Caco-2 (cell line): ENCODE measurements around the gene APOLD1. TPM values are rescaled to one million over a fixed set of nuclear protein-coding genes. Genes with fewer than 3 reads are reported as not detected.

Source experiments
- BruUV-seq: library from RNA; stranded (reverse); fragments of 400-500 nt; replicated peaks from 2 replicates; lab custom pipeline; 2021; lab: Mats Ljungman, UMichigan
- CTCF ChIA-PET: fragments of 300-600 bp; sonication (Branson Sonifier 250); formaldehyde crosslinking; loops from one replicate; lab custom pipeline; 2022; ENCODE audit warnings: antibody characterized with exemption; lab: Charles Lee
- POLR2A ChIA-PET: fragments of 300-600 bp; sonication (Branson Sonifier 250); formaldehyde crosslinking; loops from one replicate; lab custom pipeline; 2022; ENCODE audit warnings: antibody characterized with exemption; lab: Charles Lee
- DNase-seq, 2 experiments: peaks; one replicate each; pipeline versions ENCODE4 v3.0.0 to v3.0.0-alpha.2; 2020 to 2022
- H3K27me3 ChIP-seq: replicated peaks from 2 replicates; pipeline ENCODE4 v1.6.0; 2011; ENCODE audit warnings: low read length; ENCODE audit not compliant: control insufficient read depth, insufficient read depth
- H3K36me3 ChIP-seq: 2 replicates; pipeline ENCODE4 v1.5.1; 2011; ENCODE audit warnings: low read length; ENCODE audit not compliant: control insufficient read depth, insufficient read depth
- H3K4me1 ChIP-seq: fragments of 250-450 bp; sonication (Bioruptor Pico); 2 replicates; pipeline ENCODE4 v1.5.1; 2020; ENCODE audit warnings: mild to moderate bottlenecking
- H3K4me3 ChIP-seq: 2 replicates; pipeline ENCODE4 v1.5.1; 2011; ENCODE audit warnings: low read depth, mild to moderate bottlenecking, control low read depth, low read length
- H3K9me3 ChIP-seq: fragments of 250-450 bp; sonication (Bioruptor Pico); 2 replicates; pipeline ENCODE4 v1.5.1; 2020; ENCODE audit warnings: mild to moderate bottlenecking, moderate library complexity
- H3K27ac Mint-ChIP-seq: one replicate; pipeline ENCODE4 v1.8.0; 2022; ENCODE audit warnings: mixed read lengths; ENCODE audit not compliant: unreplicated experiment
- H3K27me3 Mint-ChIP-seq: one replicate; pipeline ENCODE4 v1.8.0; 2022; ENCODE audit warnings: mixed read lengths; ENCODE audit not compliant: insufficient read depth, unreplicated experiment
- H3K36me3 Mint-ChIP-seq: one replicate; pipeline ENCODE4 v1.8.0; 2022; ENCODE audit warnings: mild to moderate bottlenecking, mixed read lengths; ENCODE audit not compliant: insufficient read depth, unreplicated experiment
- H3K4me1 Mint-ChIP-seq: one replicate; pipeline ENCODE4 v1.8.0; 2022; ENCODE audit warnings: low read depth, mixed read lengths; ENCODE audit not compliant: unreplicated experiment
- H3K4me3 Mint-ChIP-seq: one replicate; pipeline ENCODE4 v1.8.0; 2022; ENCODE audit warnings: mild to moderate bottlenecking, moderate library complexity, mixed read lengths; ENCODE audit not compliant: unreplicated experiment
- H3K9me3 Mint-ChIP-seq: one replicate; pipeline ENCODE4 v1.8.0; 2022; ENCODE audit warnings: mixed read lengths; ENCODE audit not compliant: unreplicated experiment
- CTCF ChIP-seq, 2 experiments: fragments of 200-600 bp in 1 of 2; IDR thresholded peaks; 1 replicate in 1 of 2; 2 replicates in 1 of 2; pipeline versions ENCODE4 v1.5.1 to v1.8.0; 2011 to 2022; ENCODE audit warnings: antibody characterized with exemption in 1 of 2, control low read depth in 1 of 2, inconsistent platforms in 1 of 2, low read depth in 1 of 2, low read length in 1 of 2, mild to moderate bottlenecking in 1 of 2, moderate library complexity in 1 of 2; ENCODE audit not compliant: insufficient read depth in 1 of 2, severe bottlenecking in 1 of 2, unreplicated experiment in 1 of 2
- intact Hi-C: fragments of 100-400 bp; cut with micrococcal nuclease; formaldehyde crosslinking; loops from one replicate; pipeline ENCODE4 v1.10.0; 2022; ENCODE audit not compliant: unreplicated experiment
- total RNA-seq: library from RNA; stranded (reverse); gene quantifications from 2 replicates; pipeline ENCODE4 v1.2.3, GENCODE V29; 2022

Gene APOLD1
- total RNA-seq, 1 experiment from 2014 or later: 4.1 TPM

DNA sequence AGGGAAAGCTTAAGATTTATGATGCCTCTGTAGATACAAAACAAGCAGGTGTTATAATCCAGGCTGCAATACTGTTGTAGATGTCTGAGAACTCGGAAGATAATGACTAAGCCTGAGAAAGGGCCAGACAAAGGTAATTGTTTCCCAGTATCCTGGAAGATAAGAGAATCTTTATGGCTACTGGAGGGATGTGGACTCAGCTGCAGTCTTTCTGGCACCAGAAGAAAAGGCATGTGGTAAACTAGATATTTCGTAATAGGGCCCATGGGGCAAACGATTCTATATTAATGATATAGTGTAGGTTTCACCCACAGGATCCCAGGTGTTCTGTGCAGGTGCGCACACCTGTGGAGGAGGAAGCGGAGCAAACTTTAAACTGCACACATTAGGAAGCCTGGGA, 9.2 kb upstream of the APOLD1 start:
- peak overlapping the region; percentile 32 for H3K4me3 Mint-ChIP-seq
- H3K9me3 Mint-ChIP-seq: peaks cover 13% of the 10 kb centered on the region
- Histone ChIP-seq H3K36me3 (no peaks in the 10 kb centered on the region), H3K27me3 (no peaks in the 10 kb centered on the region), H3K9me3 (no peaks in the 10 kb centered on the region), H3K4me1 (peaks cover 33% of the 10 kb centered on the region), H3K4me3 (no peak overlapping the region)
- intact Hi-C loops: loop anchor here (1.0 kb wide), 2 partner anchors 51 to 59 kb away; partner anchors contain the start of gene CDKN1B
- ChIA-PET POLR2A (interaction anchor here (0.6 to 0.9 kb wide), 3 partner anchors 11 to 20 kb away, joined by 3 to 7 read pairs (median 3); no protein-coding TSS in a partner anchor), CTCF (interaction anchor here (0.6 to 1.9 kb wide), 3 partner anchors 39 to 200 kb away, joined by 4 to 7 read pairs (median 4); no protein-coding TSS in a partner anchor)
- DNase-seq: peak; percentile 80 to 83
- peaks cover 40% of the 10 kb centered on the region for H3K4me1 Mint-ChIP-seq
- H3K27ac Mint-ChIP-seq: peak overlapping the region; percentile 42
- no peaks in the 10 kb centered on the region for H3K27me3 Mint-ChIP-seq
- H3K36me3 Mint-ChIP-seq: no peaks in the 10 kb centered on the region
- no peak for TF ChIP-seq CTCF (IDR thresholded peaks at IDR 0.05; ENCODE audit: insufficient read depth in 1 of 2, low read depth in 1 of 2, low read length in 1 of 2, severe bottlenecking in 1 of 2, unreplicated experiment in 1 of 2)
- BruUV-seq: no TSS peak

GRCh38 chr12:12777092-12777491, 8.4 kb upstream of the APOLD1 start:
- Histone ChIP-seq H3K4me3 (no peak overlapping the region), H3K36me3 (no peaks in the 10 kb centered on the region), H3K9me3 (no peaks in the 10 kb centered on the region), H3K4me1 (peaks cover 33% of the 10 kb centered on the region), H3K27me3 (no peaks in the 10 kb centered on the region)
- Mint-ChIP-seq H3K27ac (no peak overlapping the region), H3K36me3 (no peaks in the 10 kb centered on the region), H3K4me3 (no peak overlapping the region), H3K27me3 (no peaks in the 10 kb centered on the region), H3K9me3 (peaks cover 8% of the 10 kb centered on the region), H3K4me1 (peaks cover 40% of the 10 kb centered on the region)
- intact Hi-C loops: no loop called here
- CTCF ChIA-PET: no interaction called here
- no TSS peak for BruUV-seq
- POLR2A ChIA-PET: interaction anchor here (0.6 kb wide), 1 partner anchor 426 kb away, joined by 3 read pairs; no protein-coding TSS in a partner anchor
- no peak for TF ChIP-seq CTCF (IDR thresholded peaks at IDR 0.05; ENCODE audit: insufficient read depth in 1 of 2, low read depth in 1 of 2, low read length in 1 of 2, severe bottlenecking in 1 of 2, unreplicated experiment in 1 of 2)
- no peak for DNase-seq

- no peaks in the 10 kb centered on the region for H3K27me3 ChIP-seq
- POLR2A ChIA-PET: no interaction called here
- no peak overlapping the region for H3K4me3 ChIP-seq
- peaks cover 9% of the 10 kb centered on the region for H3K9me3 Mint-ChIP-seq
- H3K9me3 ChIP-seq: no peaks in the 10 kb centered on the region
- CTCF ChIA-PET: interaction anchor here (1.8 kb wide), 1 partner anchor 42 kb away, joined by 5 read pairs; no protein-coding TSS in a partner anchor
- peaks cover 33% of the 10 kb centered on the region for H3K4me1 ChIP-seq
- H3K4me3 Mint-ChIP-seq: no peak overlapping the region
- peaks cover 40% of the 10 kb centered on the region for H3K4me1 Mint-ChIP-seq
- H3K27me3 Mint-ChIP-seq: no peaks in the 10 kb centered on the region
- H3K27ac Mint-ChIP-seq: no peak overlapping the region
- BruUV-seq: no TSS peak
- no peak for TF ChIP-seq CTCF (IDR thresholded peaks at IDR 0.05; ENCODE audit: insufficient read depth in 1 of 2, low read depth in 1 of 2, low read length in 1 of 2, severe bottlenecking in 1 of 2, unreplicated experiment in 1 of 2)
- peaks cover 5% of the 10 kb centered on the region for H3K36me3 Mint-ChIP-seq
- DNase-seq: no peak
- intact Hi-C loops: no loop called here
- H3K36me3 ChIP-seq: no peaks in the 10 kb centered on the region
Observed at GRCh38 chr12:12779007-12779406, 6.5 kb upstream of the APOLD1 start.
